ENCODE results near the gene BORCS6.

GRCh38 chr17:8161289-8162232 is 28.4 kb downstream of the BORCS6 start:
- TF ChIP-seq EZH2 (IDR thresholded peaks at IDR 0.05; ENCODE audit: borderline replicate concordance, low read depth, low read length): no peak
- TF ChIP-seq HNRNPLL (IDR thresholded peaks at IDR 0.05; ENCODE audit: low read depth, low read length, poor library complexity, severe bottlenecking): no peak
- TF ChIP-seq TBP (optimal IDR thresholded peaks at IDR 0.05; ENCODE audit: low read depth, low read length): no peak
